K562 (cell line): ENCODE measurements around the gene ZNF598. TPM values are rescaled to one million over a fixed set of nuclear protein-coding genes. Genes with fewer than 3 reads are reported as not detected.

Experiments used
- CHD7 ChIP-seq: fragments of 200-600 bp; sonication (generic); IDR thresholded peaks from one replicate; pipeline ENCODE4 v1.6.1; 2012; ENCODE audit warnings: mild to moderate bottlenecking, low read depth, low read length, inconsistent platforms
- SAFB ChIP-seq: fragments of 200-400 bp; formaldehyde crosslinking; IDR thresholded peaks from 2 replicates; pipeline ENCODE4 v1.6.1; 2017; ENCODE audit warnings: low read depth, low read length, borderline replicate concordance
- polyA plus RNA-seq, 8 experiments: library from polyadenylated mRNA; depleted of rRNA in 4 of 8; stranded (reverse) in 5 of 8; unstranded in 3 of 8; fragments of >200 nt; fragmentation: Nextera tagmentation in 2 of 8; fragmentation: Illumina TruSeq in 1 of 8; extraction: Ambion mirVana in 2 of 8; extraction: Trizol in 1 of 8; gene quantifications; 2 replicates each; pipeline versions ENCODE4 v1.2.1 to v1.2.3, GENCODE V29; 2011 to 2014; ENCODE audit warnings: inconsistent platforms in 1 of 8, missing spikeins in 1 of 8
- total RNA-seq, 7 experiments: library from RNA; depleted of rRNA in 6 of 7; stranded (reverse); fragments of >200 nt in 6 of 7; fragmentation: Illumina TruSeq in 2 of 7; extraction: Trizol in 2 of 7; gene quantifications; 2 replicates each; pipeline versions ENCODE4 v1.2.1 to v1.2.3, GENCODE V29; 2011 to 2021; ENCODE audit warnings: low replicate concordance in 1 of 7

ZNF598 gene
- total and polyA plus RNA-seq, 9 of the 15 experiments (the other 6 are each of a cell fraction or from before 2014, with no cell fraction given), result 0.11 to 115 (median 29.6) TPM

- TF ChIP-seq CHD7 (no peak), SAFB (no peak)
Measured at GRCh38 chr16:1965396-1966001, 44.1 kb downstream of the ZNF598 start (continued).
